HepG2 (cell line): Measurements from ENCODE around the gene CLTA. TPM values are rescaled to one million over a fixed set of nuclear protein-coding genes. Genes with fewer than 3 reads are reported as not detected.
A peak's percentile ranks its signal among the peaks of the same experiment; 100 is the strongest.

Source experiments
- BRD4 ChIP-seq: sonication (generic); formaldehyde crosslinking; IDR thresholded peaks from 2 replicates; pipeline ENCODE4 v1.4.0; 2020; ENCODE audit warnings: missing genetic modification reagents
- CERS6 ChIP-seq: sonication (generic); formaldehyde crosslinking; IDR thresholded peaks from 2 replicates; pipeline ENCODE4 v1.5.0; 2020; ENCODE audit warnings: missing genetic modification reagents
- GMEB2 ChIP-seq: IDR thresholded peaks from 2 replicates; pipeline ENCODE4 v1.6.1; 2016; ENCODE audit warnings: missing biosample characterization, missing genetic modification reagents, low read depth
- IRF1 ChIP-seq: sonication (generic); formaldehyde crosslinking; IDR thresholded peaks from 2 replicates; pipeline ENCODE4 v1.4.0; 2020; ENCODE audit warnings: low read depth, mild to moderate bottlenecking, missing genetic modification reagents
- JDP2 ChIP-seq: sonication (generic); formaldehyde crosslinking; IDR thresholded peaks from 2 replicates; pipeline ENCODE4 v1.8.1; 2022; ENCODE audit warnings: missing genetic modification reagents, borderline replicate concordance
- KAT2B ChIP-seq: fragments of 150-350 bp; IDR thresholded peaks from 2 replicates; pipeline ENCODE4 v1.6.1; 2014; ENCODE audit warnings: low read depth, low read length, borderline replicate concordance
- KDM5A ChIP-seq: fragments of 200-600 bp; sonication (generic); IDR thresholded peaks from 2 replicates; pipeline ENCODE4 v1.7.0; 2018; ENCODE audit warnings: antibody characterized with exemption, mild to moderate bottlenecking, low read length, borderline replicate concordance
- MIER2 ChIP-seq: IDR thresholded peaks from 2 replicates; pipeline ENCODE4 v1.6.1; 2016; ENCODE audit warnings: missing biosample characterization, missing genetic modification reagents
- PBX2 ChIP-seq: IDR thresholded peaks from 2 replicates; pipeline ENCODE4 v1.6.1; 2016; ENCODE audit warnings: control low read depth
- ZBTB40 ChIP-seq, 2 experiments: fragments of 450-650 bp in 1 of 2; sonication (generic) in 1 of 2; formaldehyde crosslinking in 1 of 2; IDR thresholded peaks; 2 replicates each; pipeline versions ENCODE4 v1.6.1 to v1.8.0; 2016 to 2022; ENCODE audit warnings: antibody characterized with exemption in 1 of 2, mild to moderate bottlenecking in 1 of 2, missing genetic modification reagents in 1 of 2
- ZNF354B ChIP-seq: sonication (generic); formaldehyde crosslinking; IDR thresholded peaks from 2 replicates; pipeline ENCODE4 v1.8.0; 2022; ENCODE audit warnings: mild to moderate bottlenecking, missing genetic modification reagents
- ZNF383 ChIP-seq: sonication (generic); formaldehyde crosslinking; IDR thresholded peaks from 2 replicates; pipeline ENCODE4 v1.4.0; 2020; ENCODE audit warnings: missing genetic modification reagents, mild to moderate bottlenecking, borderline replicate concordance
- ZNF776 ChIP-seq: sonication (generic); formaldehyde crosslinking; IDR thresholded peaks from 2 replicates; pipeline ENCODE4 v1.4.0; 2020; ENCODE audit warnings: mild to moderate bottlenecking, missing genetic modification reagents
- ZNF839 ChIP-seq: sonication (generic); formaldehyde crosslinking; IDR thresholded peaks from 2 replicates; pipeline ENCODE4 v1.4.0; 2020; ENCODE audit warnings: missing genetic modification reagents, mild to moderate bottlenecking, borderline replicate concordance
- polyA plus RNA-seq, 8 experiments: library from polyadenylated mRNA; depleted of rRNA in 3 of 8; stranded (reverse) in 7 of 8; unstranded in 1 of 8; fragments of >200 nt; fragmentation: Illumina TruSeq in 4 of 8; extraction: Trizol in 4 of 8; gene quantifications; 2 replicates each; pipeline versions ENCODE4 v1.2.1 to v1.2.3, GENCODE V29; 2011 to 2016; ENCODE audit warnings: low read depth in 4 of 8, missing spikeins in 1 of 8, mixed read lengths in 1 of 8; ENCODE audit not compliant: insufficient read depth in 1 of 8
- total RNA-seq, 5 experiments: library from RNA; depleted of rRNA; stranded (reverse); fragments of >200 nt; fragmentation: Illumina TruSeq; extraction: Trizol; gene quantifications; 2 replicates each; pipeline ENCODE4 v1.2.3, GENCODE V29; 2016; ENCODE audit warnings: low read depth in 1 of 5

Gene CLTA
- total and polyA plus RNA-seq, 2 of the 13 experiments (the other 11 are each of a cell fraction or from before 2014, with no cell fraction given) = 143 to 222 TPM

- no peak for TF ChIP-seq ZBTB40 (IDR thresholded peaks at IDR 0.05)
- peak; percentile 69; the same call in 1 of the 2 replicates for TF ChIP-seq ZBTB40 (CRISPR knock-in tag; IDR thresholded peaks at IDR 0.05)
- 0 out of 2 replicates have a peak, but pooled peaks have one; percentile 28 for TF ChIP-seq KDM5A
- no peak; the same call in 1 of the 2 replicates for TF ChIP-seq ZNF383 (CRISPR knock-in tag)
- no peak for TF ChIP-seq PBX2
- TF ChIP-seq GMEB2 = peak; percentile 65; the same call in 1 of the 2 replicates
- TF ChIP-seq ZNF776 (CRISPR knock-in tag) = peak; percentile 80
- no peak for TF ChIP-seq CERS6 (CRISPR knock-in tag)
- TF ChIP-seq ZNF839 (CRISPR knock-in tag) = no peak
- TF ChIP-seq KAT2B = no peak
- TF ChIP-seq JDP2 (CRISPR knock-in tag) = no peak
- TF ChIP-seq MIER2 (CRISPR knock-in tag) = no peak
- no peak for TF ChIP-seq ZNF354B
- peak; percentile 94 for TF ChIP-seq BRD4 (CRISPR knock-in tag)
- TF ChIP-seq IRF1 (CRISPR knock-in tag) = 0 out of 2 replicates have a peak, but pooled peaks have one; percentile 48
These were observed 67.7 kb downstream of the CLTA start, which contains the start of gene GNE (continued) for GRCh38 chr9:36258208-36258995.
